Stimulated activated CD4-positive, alpha-beta T cell treated with anti-CD3 and anti-CD28 coated beads, Interleukin-1b, Interleukin-23, amount 100 ng/mL, for 48 hours (primary cell): ENCODE measurements around the gene BICDL2.
"Not testable (repeated sequence)": the region's sequence is repeated elsewhere in the genome, so short reads cannot be mapped to it uniquely, and the experiment has no call there.

Experiments
- DNase-seq: peaks from one replicate; pipeline ENCODE4 v3.0.0-alpha.2; 2020

BICDL2 gene

GRCh38 chr16:3036726-3037315 lies at the start of gene BICDL2:
TSS of gene BICDL2 (minus strand) at chr16:3036944. CDS start at chr16:3035496, 1,448 bp downstream.
- no peak for DNase-seq

- DNase-seq = no peak
Measured at GRCh38 chr16:3085868-3086595, 49.3 kb upstream of the BICDL2 start.

GRCh38 chr16:3084969-3085670 lies 48.4 kb upstream of the BICDL2 start:
- DNase-seq = no peak

- DNase-seq = no peak
Measured at GRCh38 chr16:3084491-3084890, 47.7 kb upstream of the BICDL2 start.

GRCh38 chr16:3083408-3083807 lies 46.7 kb upstream of the BICDL2 start:
- not testable (repeated sequence) for DNase-seq

- not testable (repeated sequence) for DNase-seq
Measured at GRCh38 chr16:3081957-3082356, 45.2 kb upstream of the BICDL2 start.

GRCh38 chr16:3080024-3080423 lies 43.3 kb upstream of the BICDL2 start:
- DNase-seq = no peak

- no peak for DNase-seq
Measured at GRCh38 chr16:3076577-3076976, 39.8 kb upstream of the BICDL2 start.

GRCh38 chr16:3075946-3076345 lies 39.2 kb upstream of the BICDL2 start:
- not testable (repeated sequence) for DNase-seq

- no peak for DNase-seq
Measured at GRCh38 chr16:3075523-3075915, 38.8 kb upstream of the BICDL2 start.

- peak; percentile 85 for DNase-seq
Measured at GRCh38 chr16:3074860-3075522, 38.2 kb upstream of the BICDL2 start.

- no peak for DNase-seq
Measured at GRCh38 chr16:3073448-3073847, 36.7 kb upstream of the BICDL2 start.

GRCh38 chr16:3072576-3073263 lies 36.0 kb upstream of the BICDL2 start:
- DNase-seq = not testable (repeated sequence)

GRCh38 chr16:3072148-3072547 lies 35.4 kb upstream of the BICDL2 start:
- DNase-seq = not testable (repeated sequence)

GRCh38 chr16:3071655-3072054 lies 34.9 kb upstream of the BICDL2 start:
- DNase-seq = no peak

- DNase-seq = no peak
Measured at GRCh38 chr16:3070608-3071111, 33.9 kb upstream of the BICDL2 start.

GRCh38 chr16:3069146-3069545 lies 32.4 kb upstream of the BICDL2 start:
- DNase-seq = not testable (repeated sequence)

GRCh38 chr16:3068487-3068886 lies 31.7 kb upstream of the BICDL2 start:
- no peak for DNase-seq

GRCh38 chr16:3066440-3066748 lies 29.6 kb upstream of the BICDL2 start:
- no peak for DNase-seq

- DNase-seq = no peak
Measured at GRCh38 chr16:3065742-3066439, 29.1 kb upstream of the BICDL2 start.

- DNase-seq = peak; percentile 74
Measured at GRCh38 chr16:3065069-3065741, 28.5 kb upstream of the BICDL2 start, which contains the start of gene IL32. TSS of gene IL32 (plus strand) at chr16:3065640. CDS start at chr16:3065812, 172 bp downstream.
